ENCODE measurements around the gene HLA-DRB5. TPM values are rescaled to one million over a fixed set of nuclear protein-coding genes. Genes with fewer than 3 reads are reported as not detected.

The HLA-DRB5 gene
- total RNA-seq, 4 donors from 2014 or later, result 0.80 to 19.0 TPM; not detected in 2

- Histone ChIP-seq H3K36me3 (no peaks in the 10 kb centered on the region), H3K4me3 (no peak overlapping the region), H3K27me3 (no peaks in the 10 kb centered on the region), H3K9me3 (no peaks in the 10 kb centered on the region), H3K4me1 (no peaks in the 10 kb centered on the region), H3K27ac (no peak overlapping the region)
- DNase-seq, result no peak
- no peak for ATAC-seq
- intact Hi-C loops (cut with DNase I; ENCODE audit: low total_unique reads), result no loop called here
- TF ChIP-seq POLR2A (IDR thresholded peaks at IDR 0.05), result no peak
- TF ChIP-seq, protein P1, sequence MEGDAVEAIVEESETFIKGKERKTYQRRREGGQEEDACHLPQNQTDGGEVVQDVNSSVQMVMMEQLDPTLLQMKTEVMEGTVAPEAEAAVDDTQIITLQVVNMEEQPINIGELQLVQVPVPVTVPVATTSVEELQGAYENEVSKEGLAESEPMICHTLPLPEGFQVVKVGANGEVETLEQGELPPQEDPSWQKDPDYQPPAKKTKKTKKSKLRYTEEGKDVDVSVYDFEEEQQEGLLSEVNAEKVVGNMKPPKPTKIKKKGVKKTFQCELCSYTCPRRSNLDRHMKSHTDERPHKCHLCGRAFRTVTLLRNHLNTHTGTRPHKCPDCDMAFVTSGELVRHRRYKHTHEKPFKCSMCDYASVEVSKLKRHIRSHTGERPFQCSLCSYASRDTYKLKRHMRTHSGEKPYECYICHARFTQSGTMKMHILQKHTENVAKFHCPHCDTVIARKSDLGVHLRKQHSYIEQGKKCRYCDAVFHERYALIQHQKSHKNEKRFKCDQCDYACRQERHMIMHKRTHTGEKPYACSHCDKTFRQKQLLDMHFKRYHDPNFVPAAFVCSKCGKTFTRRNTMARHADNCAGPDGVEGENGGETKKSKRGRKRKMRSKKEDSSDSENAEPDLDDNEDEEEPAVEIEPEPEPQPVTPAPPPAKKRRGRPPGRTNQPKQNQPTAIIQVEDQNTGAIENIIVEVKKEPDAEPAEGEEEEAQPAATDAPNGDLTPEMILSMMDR (IDR thresholded peaks at IDR 0.05 in 4 of 5, conservative IDR thresholded peaks at IDR 0.05 in 1 of 5), result no peak
- in situ Hi-C loops (cut with MboI; ENCODE audit: low sequenced_read_pairs in 4 of 4), result no loop called here
These were observed 12.2 kb downstream of the HLA-DRB5 start for GRCh38 chr6:32517654-32518445.

- H3K4me3 ChIP-seq, result no peak overlapping the region
- no peak for ATAC-seq
- TF ChIP-seq, protein P1 (IDR thresholded peaks at IDR 0.05 in 4 of 5, conservative IDR thresholded peaks at IDR 0.05 in 1 of 5), result no peak
- no peak for TF ChIP-seq POLR2A (IDR thresholded peaks at IDR 0.05)
- DNase-seq, result no peak
- no peaks in the 10 kb centered on the region for H3K9me3 ChIP-seq
- H3K4me1 ChIP-seq, result no peaks in the 10 kb centered on the region
- intact Hi-C loops (cut with DNase I; ENCODE audit: low total_unique reads) (no loop called here), in situ Hi-C loops (cut with MboI; ENCODE audit: low sequenced_read_pairs in 4 of 4) (no loop called here)
- H3K27me3 ChIP-seq, result no peaks in the 10 kb centered on the region
- H3K36me3 ChIP-seq, result no peaks in the 10 kb centered on the region
- no peak overlapping the region for H3K27ac ChIP-seq
These were observed 29.1 kb downstream of the HLA-DRB5 start for GRCh38 chr6:32501016-32501415.

GRCh38 chr6:32492351-32492750, 37.7 kb downstream of the HLA-DRB5 start:
- in situ Hi-C loops (cut with MboI; ENCODE audit: low sequenced_read_pairs in 4 of 4) (loop anchor here in 1 of 4 donors (25.0 kb wide), 1 partner anchor 95 kb away; the partner anchor contains the start of gene HLA-DRB1), intact Hi-C loops (cut with DNase I; ENCODE audit: low total_unique reads) (loop anchor here (5.0 kb wide), 1 partner anchor 45 kb away; no protein-coding TSS in a partner anchor)
- TF ChIP-seq, protein P1 (IDR thresholded peaks at IDR 0.05 in 4 of 5, conservative IDR thresholded peaks at IDR 0.05 in 1 of 5), result no peak
- no peak for TF ChIP-seq POLR2A (IDR thresholded peaks at IDR 0.05)

DNA sequence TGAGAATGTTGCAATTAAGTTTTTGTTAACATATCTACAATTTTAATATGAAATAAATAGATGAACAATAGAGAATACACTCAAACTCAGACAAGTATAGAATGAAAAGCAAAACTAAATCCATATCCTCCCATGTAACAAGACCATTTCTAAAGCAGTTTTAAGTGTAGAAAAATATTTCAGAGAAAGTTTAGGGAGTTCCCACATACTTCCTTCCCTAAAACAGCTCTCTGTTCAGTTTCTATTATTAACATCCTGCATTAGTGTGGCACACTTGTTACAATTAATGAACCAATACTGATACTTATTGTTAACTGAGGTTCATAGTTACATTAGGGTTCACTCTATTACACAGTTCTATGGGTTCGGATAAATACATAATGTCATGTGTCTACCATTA, 38.4 kb downstream of the HLA-DRB5 start:
- intact Hi-C loops (cut with DNase I; ENCODE audit: low total_unique reads), result loop anchor here (5.0 kb wide), 1 partner anchor 46 kb away; no protein-coding TSS in a partner anchor
- in situ Hi-C loops (cut with MboI; ENCODE audit: low sequenced_read_pairs in 4 of 4), result loop anchor here in 1 of 4 donors (25.0 kb wide), 1 partner anchor 96 kb away; the partner anchor contains the start of gene HLA-DRB1
- H3K9me3 ChIP-seq, result no peaks in the 10 kb centered on the region
- TF ChIP-seq, protein P1 (IDR thresholded peaks at IDR 0.05 in 4 of 5, conservative IDR thresholded peaks at IDR 0.05 in 1 of 5), result no peak
- TF ChIP-seq POLR2A (IDR thresholded peaks at IDR 0.05), result no peak
- no peak overlapping the region for H3K27ac ChIP-seq
- no peaks in the 10 kb centered on the region for H3K4me1 ChIP-seq
- H3K36me3 ChIP-seq, result no peaks in the 10 kb centered on the region
- ATAC-seq, result no peak
- no peaks in the 10 kb centered on the region for H3K27me3 ChIP-seq
- DNase-seq, result no peak
- H3K4me3 ChIP-seq, result no peak overlapping the region

More at GRCh38 chr6:32492351-32492750, 37.7 kb downstream of the HLA-DRB5 start:
- no peaks in the 10 kb centered on the region for H3K4me1 ChIP-seq
- no peak for DNase-seq
- no peak overlapping the region for H3K27ac ChIP-seq
- no peaks in the 10 kb centered on the region for H3K9me3 ChIP-seq
- H3K27me3 ChIP-seq, result no peaks in the 10 kb centered on the region
- H3K36me3 ChIP-seq, result no peaks in the 10 kb centered on the region
- ATAC-seq, result no peak
- H3K4me3 ChIP-seq, result no peak overlapping the region

All from gastrocnemius medialis (tissue), 4 donors.